ENCODE measurements around the gene GPR155.
A peak's percentile ranks its signal among the peaks of the same experiment; 100 is the strongest.
"Not testable (repeated sequence)": the region's sequence is repeated elsewhere in the genome, so short reads cannot be mapped to it uniquely, and the experiment has no call there.

GPR155 gene

GRCh38 chr2:174392706-174393105 is 94.1 kb downstream of the GPR155 start:
- no peak overlapping the region for H3K4me3 ChIP-seq (ENCODE audit: low read length)
- peak; percentile 70 for DNase-seq (ENCODE audit: low read depth)
- no peak for TF ChIP-seq CTCF (IDR thresholded peaks at IDR 0.05; ENCODE audit: insufficient read depth, low read depth, low read length, missing control alignments)

- DNase-seq (ENCODE audit: low read depth); H3K4me3 ChIP-seq (ENCODE audit: low read length): not testable (repeated sequence)
Observed at GRCh38 chr2:174390303-174390702, 96.5 kb downstream of the GPR155 start.

- no peak for TF ChIP-seq CTCF (IDR thresholded peaks at IDR 0.05; ENCODE audit: insufficient read depth, low read depth, low read length, missing control alignments)
- no peak for DNase-seq (ENCODE audit: low read depth)
- H3K4me3 ChIP-seq (ENCODE audit: low read length) = no peak overlapping the region
Observed at GRCh38 chr2:174389542-174389941, 97.3 kb downstream of the GPR155 start.

GRCh38 chr2:174388706-174389105 is 98.1 kb downstream of the GPR155 start:
- not testable (repeated sequence) for H3K4me3 ChIP-seq (ENCODE audit: low read length); DNase-seq (ENCODE audit: low read depth)

GRCh38 chr2:174385201-174385600 is 101.6 kb downstream of the GPR155 start:
- no peak for DNase-seq (ENCODE audit: low read depth)

GRCh38 chr2:174383796-174384195 is 103.0 kb downstream of the GPR155 start:
- no peak for TF ChIP-seq CTCF (IDR thresholded peaks at IDR 0.05; ENCODE audit: insufficient read depth, low read depth, low read length, missing control alignments)
- DNase-seq (ENCODE audit: low read depth) = no peak
- H3K4me3 ChIP-seq (ENCODE audit: low read length) = no peak overlapping the region

More at GRCh38 chr2:174385201-174385600, 101.6 kb downstream of the GPR155 start:
- no peak overlapping the region for H3K4me3 ChIP-seq (ENCODE audit: low read length)
- no peak for TF ChIP-seq CTCF (IDR thresholded peaks at IDR 0.05; ENCODE audit: insufficient read depth, low read depth, low read length, missing control alignments)
